Measurements from ENCODE around the gene RPA1. TPM values are rescaled to one million over a fixed set of nuclear protein-coding genes. Genes with fewer than 3 reads are reported as not detected.

The RPA1 gene
- total and polyA plus RNA-seq, 9 of the 15 experiments (the other 6 are each of a cell fraction or from before 2014, with no cell fraction given) = 25.2 to 125 (median 47.4) TPM

- TF ChIP-seq, protein P1, sequence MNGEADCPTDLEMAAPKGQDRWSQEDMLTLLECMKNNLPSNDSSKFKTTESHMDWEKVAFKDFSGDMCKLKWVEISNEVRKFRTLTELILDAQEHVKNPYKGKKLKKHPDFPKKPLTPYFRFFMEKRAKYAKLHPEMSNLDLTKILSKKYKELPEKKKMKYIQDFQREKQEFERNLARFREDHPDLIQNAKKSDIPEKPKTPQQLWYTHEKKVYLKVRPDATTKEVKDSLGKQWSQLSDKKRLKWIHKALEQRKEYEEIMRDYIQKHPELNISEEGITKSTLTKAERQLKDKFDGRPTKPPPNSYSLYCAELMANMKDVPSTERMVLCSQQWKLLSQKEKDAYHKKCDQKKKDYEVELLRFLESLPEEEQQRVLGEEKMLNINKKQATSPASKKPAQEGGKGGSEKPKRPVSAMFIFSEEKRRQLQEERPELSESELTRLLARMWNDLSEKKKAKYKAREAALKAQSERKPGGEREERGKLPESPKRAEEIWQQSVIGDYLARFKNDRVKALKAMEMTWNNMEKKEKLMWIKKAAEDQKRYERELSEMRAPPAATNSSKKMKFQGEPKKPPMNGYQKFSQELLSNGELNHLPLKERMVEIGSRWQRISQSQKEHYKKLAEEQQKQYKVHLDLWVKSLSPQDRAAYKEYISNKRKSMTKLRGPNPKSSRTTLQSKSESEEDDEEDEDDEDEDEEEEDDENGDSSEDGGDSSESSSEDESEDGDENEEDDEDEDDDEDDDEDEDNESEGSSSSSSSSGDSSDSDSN (IDR thresholded peaks at IDR 0.05; ENCODE audit: borderline replicate concordance in 1 of 2, low read depth in 2 of 2, low read length in 2 of 2) = no peak
- TF ChIP-seq CREM (IDR thresholded peaks at IDR 0.05; ENCODE audit: low read depth) (no peak), ZBTB49 (CRISPR knock-in tag; IDR thresholded peaks at IDR 0.05; ENCODE audit: borderline replicate concordance) (no peak), ZNF133 (CRISPR knock-in tag; IDR thresholded peaks at IDR 0.05) (no peak), ZFP1 (CRISPR knock-in tag; IDR thresholded peaks at IDR 0.05) (no peak), NR2C2 (CRISPR knock-in tag; IDR thresholded peaks at IDR 0.05) (no peak), NR2C2 (tag; IDR thresholded peaks at IDR 0.05) (no peak), BRD9 (IDR thresholded peaks at IDR 0.05; ENCODE audit: low read depth, partially characterized antibody) (no peak), GATA2 (CRISPR knock-in tag; IDR thresholded peaks at IDR 0.05) (no peak), RAD51 (IDR thresholded peaks at IDR 0.05; ENCODE audit: borderline replicate concordance, low read depth) (no peak), VEZF1 (CRISPR knock-in tag; IDR thresholded peaks at IDR 0.05) (peak; percentile 31; the same call in 1 of the 2 replicates), MXD1 (CRISPR knock-in tag; IDR thresholded peaks at IDR 0.05; ENCODE audit: borderline replicate concordance, poor library complexity, severe bottlenecking) (no peak), RBFOX2 (IDR thresholded peaks at IDR 0.05; ENCODE audit: low read depth, low read length) (no peak)
- TF ChIP-seq, protein P2, sequence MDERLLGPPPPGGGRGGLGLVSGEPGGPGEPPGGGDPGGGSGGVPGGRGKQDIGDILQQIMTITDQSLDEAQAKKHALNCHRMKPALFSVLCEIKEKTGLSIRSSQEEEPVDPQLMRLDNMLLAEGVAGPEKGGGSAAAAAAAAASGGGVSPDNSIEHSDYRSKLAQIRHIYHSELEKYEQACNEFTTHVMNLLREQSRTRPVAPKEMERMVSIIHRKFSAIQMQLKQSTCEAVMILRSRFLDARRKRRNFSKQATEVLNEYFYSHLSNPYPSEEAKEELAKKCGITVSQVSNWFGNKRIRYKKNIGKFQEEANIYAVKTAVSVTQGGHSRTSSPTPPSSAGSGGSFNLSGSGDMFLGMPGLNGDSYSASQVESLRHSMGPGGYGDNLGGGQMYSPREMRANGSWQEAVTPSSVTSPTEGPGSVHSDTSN (CRISPR knock-in tag; IDR thresholded peaks at IDR 0.05; ENCODE audit: low read depth) = no peak; the same call in 1 of the 2 replicates
- TF ChIP-seq, protein P2 (tag; conservative IDR thresholded peaks at IDR 0.05; ENCODE audit: low read depth) = peak; percentile 90
- TF ChIP-seq, protein P3, sequence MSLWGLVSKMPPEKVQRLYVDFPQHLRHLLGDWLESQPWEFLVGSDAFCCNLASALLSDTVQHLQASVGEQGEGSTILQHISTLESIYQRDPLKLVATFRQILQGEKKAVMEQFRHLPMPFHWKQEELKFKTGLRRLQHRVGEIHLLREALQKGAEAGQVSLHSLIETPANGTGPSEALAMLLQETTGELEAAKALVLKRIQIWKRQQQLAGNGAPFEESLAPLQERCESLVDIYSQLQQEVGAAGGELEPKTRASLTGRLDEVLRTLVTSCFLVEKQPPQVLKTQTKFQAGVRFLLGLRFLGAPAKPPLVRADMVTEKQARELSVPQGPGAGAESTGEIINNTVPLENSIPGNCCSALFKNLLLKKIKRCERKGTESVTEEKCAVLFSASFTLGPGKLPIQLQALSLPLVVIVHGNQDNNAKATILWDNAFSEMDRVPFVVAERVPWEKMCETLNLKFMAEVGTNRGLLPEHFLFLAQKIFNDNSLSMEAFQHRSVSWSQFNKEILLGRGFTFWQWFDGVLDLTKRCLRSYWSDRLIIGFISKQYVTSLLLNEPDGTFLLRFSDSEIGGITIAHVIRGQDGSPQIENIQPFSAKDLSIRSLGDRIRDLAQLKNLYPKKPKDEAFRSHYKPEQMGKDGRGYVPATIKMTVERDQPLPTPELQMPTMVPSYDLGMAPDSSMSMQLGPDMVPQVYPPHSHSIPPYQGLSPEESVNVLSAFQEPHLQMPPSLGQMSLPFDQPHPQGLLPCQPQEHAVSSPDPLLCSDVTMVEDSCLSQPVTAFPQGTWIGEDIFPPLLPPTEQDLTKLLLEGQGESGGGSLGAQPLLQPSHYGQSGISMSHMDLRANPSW (CRISPR knock-in tag; IDR thresholded peaks at IDR 0.05) = no peak
Observed at GRCh38 chr17:1928976-1929375, 99.2 kb downstream of the RPA1 start (continued).
